ENCODE measurements around the gene BNIPL. TPM values are rescaled to one million over a fixed set of nuclear protein-coding genes. Genes with fewer than 3 reads are reported as not detected.
A peak's percentile ranks its signal among the peaks of the same experiment; 100 is the strongest.

Gene BNIPL
- total and polyA plus RNA-seq, 2 of the 13 experiments (the other 11 are each of a cell fraction or from before 2014, with no cell fraction given), result 0.40 to 1.1 TPM

DNA sequence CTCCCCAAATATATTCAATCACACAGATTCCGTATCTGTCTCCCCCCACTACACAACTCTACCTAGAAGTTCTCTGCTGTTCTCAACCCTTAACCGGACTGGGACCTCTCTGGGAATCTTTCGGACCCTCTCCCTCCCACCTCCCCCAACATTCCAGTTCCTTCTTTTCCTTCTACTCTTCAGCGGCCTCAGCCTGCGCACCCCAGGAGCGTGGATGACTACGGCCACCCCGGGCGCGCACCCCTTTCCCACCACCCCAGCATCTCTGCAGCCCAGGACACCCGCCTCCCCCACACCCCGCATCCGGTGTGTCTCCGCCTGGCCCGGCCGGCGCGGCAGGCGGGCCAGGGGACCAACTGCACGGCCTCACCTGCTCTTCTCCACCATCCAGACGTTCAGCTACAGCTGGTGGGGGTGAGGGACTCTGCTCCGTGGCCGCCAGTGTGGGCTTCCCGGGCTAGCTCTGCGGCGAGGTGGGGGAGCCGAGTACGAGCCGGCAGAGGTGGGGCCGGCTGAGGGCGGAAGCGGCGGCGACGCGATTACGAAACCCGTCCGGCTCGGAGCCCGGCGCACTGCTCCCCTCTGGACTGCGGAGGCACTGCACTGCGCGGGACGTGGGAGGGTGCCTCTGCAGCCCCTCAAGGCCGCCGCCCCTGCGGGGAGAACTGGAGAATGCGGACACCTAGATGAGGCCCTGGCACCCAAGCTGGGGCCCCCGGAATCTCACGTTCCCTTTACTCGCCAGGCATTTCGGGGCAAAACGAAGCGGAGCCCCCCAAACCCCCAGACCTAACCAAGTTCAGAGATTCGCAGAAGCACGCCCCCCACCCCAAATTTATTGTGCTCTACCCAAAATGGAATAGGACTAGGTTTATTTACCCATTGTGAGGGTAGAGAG, 23.0 kb downstream of the BNIPL start, which contains the start of gene CDC42SE1 (continued):
- TF ChIP-seq, protein P1, sequence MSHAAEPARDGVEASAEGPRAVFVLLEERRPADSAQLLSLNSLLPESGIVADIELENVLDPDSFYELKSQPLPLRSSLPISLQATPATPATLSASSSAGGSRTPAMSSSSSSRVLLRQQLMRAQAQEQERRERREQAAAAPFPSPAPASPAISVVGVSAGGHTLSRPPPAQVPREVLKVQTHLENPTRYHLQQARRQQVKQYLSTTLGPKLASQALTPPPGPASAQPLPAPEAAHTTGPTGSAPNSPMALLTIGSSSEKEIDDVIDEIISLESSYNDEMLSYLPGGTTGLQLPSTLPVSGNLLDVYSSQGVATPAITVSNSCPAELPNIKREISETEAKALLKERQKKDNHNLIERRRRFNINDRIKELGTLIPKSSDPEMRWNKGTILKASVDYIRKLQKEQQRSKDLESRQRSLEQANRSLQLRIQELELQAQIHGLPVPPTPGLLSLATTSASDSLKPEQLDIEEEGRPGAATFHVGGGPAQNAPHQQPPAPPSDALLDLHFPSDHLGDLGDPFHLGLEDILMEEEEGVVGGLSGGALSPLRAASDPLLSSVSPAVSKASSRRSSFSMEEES (CRISPR knock-in tag; IDR thresholded peaks at IDR 0.05), result peak; percentile 42; the same call in 1 of the 2 replicates
- no peak for TF ChIP-seq ZC3H4 (CRISPR knock-in tag; IDR thresholded peaks at IDR 0.05; ENCODE audit: borderline replicate concordance)
- TF ChIP-seq HOMEZ (CRISPR knock-in tag; IDR thresholded peaks at IDR 0.05; ENCODE audit: low read depth), result no peak
- TF ChIP-seq, protein P2, sequence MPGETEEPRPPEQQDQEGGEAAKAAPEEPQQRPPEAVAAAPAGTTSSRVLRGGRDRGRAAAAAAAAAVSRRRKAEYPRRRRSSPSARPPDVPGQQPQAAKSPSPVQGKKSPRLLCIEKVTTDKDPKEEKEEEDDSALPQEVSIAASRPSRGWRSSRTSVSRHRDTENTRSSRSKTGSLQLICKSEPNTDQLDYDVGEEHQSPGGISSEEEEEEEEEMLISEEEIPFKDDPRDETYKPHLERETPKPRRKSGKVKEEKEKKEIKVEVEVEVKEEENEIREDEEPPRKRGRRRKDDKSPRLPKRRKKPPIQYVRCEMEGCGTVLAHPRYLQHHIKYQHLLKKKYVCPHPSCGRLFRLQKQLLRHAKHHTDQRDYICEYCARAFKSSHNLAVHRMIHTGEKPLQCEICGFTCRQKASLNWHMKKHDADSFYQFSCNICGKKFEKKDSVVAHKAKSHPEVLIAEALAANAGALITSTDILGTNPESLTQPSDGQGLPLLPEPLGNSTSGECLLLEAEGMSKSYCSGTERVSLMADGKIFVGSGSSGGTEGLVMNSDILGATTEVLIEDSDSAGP (CRISPR knock-in tag; IDR thresholded peaks at IDR 0.05; ENCODE audit: borderline replicate concordance), result peak; percentile 72; the same call in 1 of the 2 replicates
- TF ChIP-seq DZIP1 (CRISPR knock-in tag; IDR thresholded peaks at IDR 0.05), result no peak
- TF ChIP-seq ZNF883 (CRISPR knock-in tag; IDR thresholded peaks at IDR 0.05; ENCODE audit: not compliant biosample characterization), result peak; percentile 30
- no peak for TF ChIP-seq MLLT10 (CRISPR knock-in tag; IDR thresholded peaks at IDR 0.05)
- peak; percentile 66 for TF ChIP-seq KMT2B (CRISPR knock-in tag; IDR thresholded peaks at IDR 0.05)
- no peak for TF ChIP-seq ZNF264 (CRISPR knock-in tag; IDR thresholded peaks at IDR 0.05)
- TF ChIP-seq ZBTB7A (CRISPR knock-in tag; IDR thresholded peaks at IDR 0.05), result peak; percentile 86
- TF ChIP-seq LCORL (IDR thresholded peaks at IDR 0.05), result no peak
- TF ChIP-seq LCORL (CRISPR knock-in tag; IDR thresholded peaks at IDR 0.05), result peak; percentile 74; the same call in 1 of the 2 replicates
- TF ChIP-seq AFF4 (CRISPR knock-in tag; IDR thresholded peaks at IDR 0.05), result no peak
- TF ChIP-seq CENPT (CRISPR knock-in tag; IDR thresholded peaks at IDR 0.05; ENCODE audit: low read depth), result no peak
- TF ChIP-seq PPARG (CRISPR knock-in tag; conservative IDR thresholded peaks at IDR 0.05), result no peak; the same call in 1 of the 2 replicates
